ENCODE measurements around the gene ABCC2. TPM values are rescaled to one million over a fixed set of nuclear protein-coding genes. Genes with fewer than 3 reads are reported as not detected.

The ABCC2 gene
- total RNA-seq, 1 donor from 2014 or later, result 1.9 TPM

DNA sequence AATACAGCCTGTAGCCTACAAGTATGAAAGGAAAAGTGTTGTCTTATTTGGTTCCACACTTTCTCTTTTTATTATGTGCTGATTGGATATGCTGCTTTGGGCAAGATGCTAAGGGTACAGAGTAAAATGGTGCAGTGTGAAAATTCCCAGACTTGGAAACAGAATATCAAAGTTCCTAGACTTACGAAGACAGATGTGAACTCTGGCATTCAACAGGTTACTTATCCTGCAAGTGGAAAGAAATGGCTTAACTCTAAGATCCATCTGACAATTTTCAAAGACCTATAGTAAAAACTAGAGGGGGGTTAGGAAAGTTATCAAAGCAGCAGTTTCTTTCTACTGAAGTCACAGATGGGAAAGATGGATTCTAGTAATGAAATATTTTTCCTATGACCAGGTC, 26.3 kb upstream of the ABCC2 start:
- DNase-seq, result no peak
- Histone ChIP-seq H3K27me3 (ENCODE audit: low read depth) (no peaks in the 10 kb centered on the region), H3K27ac (no peak overlapping the region), H3K9me3 (no peaks in the 10 kb centered on the region), H3K36me3 (peaks cover 95% of the 10 kb centered on the region), H3K4me1 (no peaks in the 10 kb centered on the region), H3K4me3 (no peak overlapping the region)
- TF ChIP-seq CTCF (IDR thresholded peaks at IDR 0.05), result no peak
- intact Hi-C loops (cut with DNase I), result no loop called here
- ATAC-seq, result no peak

- intact Hi-C loops (cut with DNase I), result no loop called here
- Histone ChIP-seq H3K9me3 (no peaks in the 10 kb centered on the region), H3K4me1 (no peaks in the 10 kb centered on the region), H3K36me3 (peaks cover 73% of the 10 kb centered on the region), H3K4me3 (no peak overlapping the region), H3K27me3 (ENCODE audit: low read depth) (no peaks in the 10 kb centered on the region), H3K27ac (no peak overlapping the region)
- no peak for ATAC-seq
- DNase-seq, result no peak
- TF ChIP-seq CTCF (IDR thresholded peaks at IDR 0.05), result no peak
These were observed 24.1 kb upstream of the ABCC2 start for GRCh38 chr10:99758211-99758891.

DNA sequence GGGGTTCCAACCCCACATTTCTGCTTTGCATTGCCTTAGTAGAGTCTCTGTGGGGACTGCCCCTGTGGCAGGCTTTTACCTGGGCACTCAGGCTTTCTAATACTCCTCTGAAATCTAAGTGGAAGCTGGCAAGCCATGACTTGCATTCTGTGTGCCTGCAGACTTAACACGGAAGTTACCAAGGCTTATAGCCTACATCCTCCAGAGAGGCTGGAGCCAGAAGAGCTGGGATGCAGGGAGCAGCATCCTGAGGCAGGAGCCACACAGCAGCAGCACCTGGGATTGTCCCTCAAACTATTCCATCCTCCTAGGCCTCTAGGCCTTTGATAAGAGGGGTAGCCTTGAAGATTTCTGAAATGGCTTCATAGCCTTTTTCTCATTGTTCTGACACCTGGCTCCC, 22.1 kb upstream of the ABCC2 start:
- Histone ChIP-seq H3K27ac (no peak overlapping the region), H3K4me3 (no peak overlapping the region), H3K9me3 (no peaks in the 10 kb centered on the region), H3K27me3 (ENCODE audit: low read depth) (no peaks in the 10 kb centered on the region), H3K4me1 (no peaks in the 10 kb centered on the region), H3K36me3 (peaks cover 54% of the 10 kb centered on the region)
- no peak for ATAC-seq
- no peak for DNase-seq
- intact Hi-C loops (cut with DNase I), result no loop called here
- TF ChIP-seq CTCF (IDR thresholded peaks at IDR 0.05), result no peak

- Histone ChIP-seq H3K4me3 (no peak overlapping the region), H3K9me3 (no peaks in the 10 kb centered on the region), H3K36me3 (peaks cover 43% of the 10 kb centered on the region), H3K27me3 (ENCODE audit: low read depth) (no peaks in the 10 kb centered on the region), H3K4me1 (no peaks in the 10 kb centered on the region), H3K27ac (no peak overlapping the region)
- ATAC-seq (no peak), DNase-seq (no peak)
- TF ChIP-seq CTCF (IDR thresholded peaks at IDR 0.05), result no peak
- intact Hi-C loops (cut with DNase I), result no loop called here
These were observed 21.1 kb upstream of the ABCC2 start for GRCh38 chr10:99761365-99761764.

DNA sequence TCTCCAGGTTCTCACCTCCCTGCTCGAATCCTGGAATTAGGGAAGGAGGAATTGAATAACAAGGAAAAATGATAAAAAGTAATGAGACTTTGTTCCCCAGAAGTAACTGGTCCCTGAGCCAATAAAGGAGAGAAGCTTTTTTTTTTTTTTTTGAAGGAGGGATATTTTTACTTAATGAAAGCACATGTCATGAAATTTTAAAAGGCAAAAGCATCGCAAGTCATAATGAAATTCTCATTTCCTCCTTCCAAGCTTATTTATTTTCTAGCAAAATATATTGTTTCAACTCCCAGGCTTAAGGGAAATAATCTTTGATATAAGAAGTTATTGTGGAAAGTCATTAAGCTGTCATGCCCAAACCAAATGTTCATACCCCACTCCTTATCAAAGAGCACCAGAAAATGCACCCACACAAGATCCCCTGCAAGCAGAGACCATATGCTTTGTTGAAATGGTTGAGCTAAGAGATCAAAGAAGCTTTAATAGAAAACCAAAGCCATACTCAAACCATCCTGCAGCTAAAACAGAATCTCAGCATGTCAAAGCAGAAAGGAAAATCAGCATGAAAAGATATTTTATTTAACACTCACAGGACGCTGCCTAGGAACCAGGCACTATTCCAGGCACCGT, 16.7 kb upstream of the ABCC2 start:
- Histone ChIP-seq H3K27me3 (ENCODE audit: low read depth) (no peaks in the 10 kb centered on the region), H3K36me3 (no peaks in the 10 kb centered on the region), H3K27ac (no peak overlapping the region), H3K4me1 (no peaks in the 10 kb centered on the region), H3K4me3 (no peak overlapping the region), H3K9me3 (no peaks in the 10 kb centered on the region)
- intact Hi-C loops (cut with DNase I), result no loop called here
- ATAC-seq (no peak), DNase-seq (no peak)
- no peak for TF ChIP-seq CTCF (IDR thresholded peaks at IDR 0.05)
